Uterus (tissue), 4 donors: ENCODE results near the gene CHML. TPM values are rescaled to one million over a fixed set of nuclear protein-coding genes. Genes with fewer than 3 reads are reported as not detected.

Experiments
- DNase-seq, 2 donors: peaks; one replicate each; pipeline ENCODE4 v3.0.0-alpha.2; 2019 to 2020
- H3K27ac ChIP-seq, 2 donors: fragments of 200-600 bp; sonication (generic); 1 replicate in 1 of 2; 2 replicates in 1 of 2; pipeline ENCODE4 v1.5.1; 2016 to 2018
- H3K27me3 ChIP-seq, 2 donors: fragments of 200-600 bp; sonication (generic); one replicate each; pipeline ENCODE4 v1.5.1; 2018 to 2019; ENCODE audit warnings: control low read depth in 1 of 2
- H3K36me3 ChIP-seq, 2 donors: fragments of 200-600 bp; sonication (generic); one replicate each; pipeline ENCODE4 v1.5.1; 2019; ENCODE audit warnings: control low read depth in 1 of 2
- H3K4me1 ChIP-seq, 2 donors: fragments of 200-600 bp; sonication (generic); one replicate each; pipeline ENCODE4 v1.5.1; 2018 to 2019; ENCODE audit warnings: control low read depth in 1 of 2
- H3K4me3 ChIP-seq, 2 donors: fragments of 200-600 bp; sonication (generic); 1 replicate in 1 of 2; 2 replicates in 1 of 2; pipeline ENCODE4 v1.5.1; 2018 to 2019; ENCODE audit warnings: mild to moderate bottlenecking in 1 of 2
- H3K9me3 ChIP-seq, 2 donors: fragments of 200-600 bp; sonication (generic); one replicate each; pipeline ENCODE4 v1.5.1; 2019; ENCODE audit warnings: control low read depth in 1 of 2
- CTCF ChIP-seq, 4 experiments: fragments of 200-600 bp in 2 of 4; fragments of 450-650 bp in 2 of 4; sonication (generic) in 2 of 4; IDR thresholded peaks; one replicate each; pipeline ENCODE4 v1.5.1; 2016 to 2019; ENCODE audit warnings: antibody characterized with exemption in 4 of 4, mild to moderate bottlenecking in 2 of 4, moderate library complexity in 1 of 4
- POLR2A ChIP-seq, 2 donors: fragments of 450-650 bp; IDR thresholded peaks; one replicate each; pipeline ENCODE4 v1.6.1; 2016; ENCODE audit warnings: antibody characterized with exemption in 2 of 2, mild to moderate bottlenecking in 1 of 2, moderate library complexity in 1 of 2
- intact Hi-C: fragments of 100-400 bp; cut with DNase I; formaldehyde crosslinking; loops from one replicate; pipeline ENCODE4 v1.15.1; 2023; ENCODE audit warnings: low total_unique reads
- total RNA-seq, 4 donors: library from RNA; depleted of rRNA in 3 of 4; stranded (reverse); fragments of >200 nt in 3 of 4; gene quantifications; one replicate each; pipeline versions ENCODE4 v1.1.0 to v1.2.4, GENCODE V29; 2014 to 2023
- donor health status: DM: yes; HTN: yes; CAD: no.

The CHML gene
- total RNA-seq, 4 donors from 2014 or later: 4.9 to 34.6 (median 9.1) TPM

- Histone ChIP-seq H3K27ac (no peak overlapping the region), H3K9me3 (no peaks in the 10 kb centered on the region), H3K4me3 (no peak overlapping the region), H3K36me3 (no peaks in the 10 kb centered on the region), H3K27me3 (no peaks in the 10 kb centered on the region), H3K4me1 (no peaks in the 10 kb centered on the region)
- intact Hi-C loops: no loop called here
- no peak for DNase-seq
- TF ChIP-seq CTCF (IDR thresholded peaks at IDR 0.05) (no peak), POLR2A (IDR thresholded peaks at IDR 0.05) (no peak)
Observed at GRCh38 chr1:241645199-241645598, 5.0 kb upstream of the CHML start.

- no peak overlapping the region for H3K4me3 ChIP-seq
- DNase-seq: no peak
- H3K4me1 ChIP-seq: no peaks in the 10 kb centered on the region
- no peaks in the 10 kb centered on the region for H3K27me3 ChIP-seq
- H3K27ac ChIP-seq: no peak overlapping the region
- no peak for TF ChIP-seq POLR2A (IDR thresholded peaks at IDR 0.05)
- TF ChIP-seq CTCF (IDR thresholded peaks at IDR 0.05): no peak
- H3K9me3 ChIP-seq: no peaks in the 10 kb centered on the region
- H3K36me3 ChIP-seq: no peaks in the 10 kb centered on the region
- intact Hi-C loops: no loop called here
Observed at GRCh38 chr1:241644259-241644658, 4.1 kb upstream of the CHML start.

- Histone ChIP-seq H3K36me3 (no peaks in the 10 kb centered on the region), H3K9me3 (no peaks in the 10 kb centered on the region), H3K27ac (no peak overlapping the region), H3K27me3 (no peaks in the 10 kb centered on the region), H3K4me3 (no peak overlapping the region), H3K4me1 (no peaks in the 10 kb centered on the region)
- DNase-seq: no peak
- no peak for TF ChIP-seq CTCF (IDR thresholded peaks at IDR 0.05)
- TF ChIP-seq POLR2A (IDR thresholded peaks at IDR 0.05): no peak
- intact Hi-C loops: no loop called here
Observed at GRCh38 chr1:241642593-241642944, 2.4 kb upstream of the CHML start.

GRCh38 chr1:241641773-241642592 lies 1.8 kb upstream of the CHML start:
- no peaks in the 10 kb centered on the region for H3K4me1 ChIP-seq
- intact Hi-C loops: no loop called here
- no peaks in the 10 kb centered on the region for H3K36me3 ChIP-seq
- no peak overlapping the region for H3K27ac ChIP-seq
- no peak for DNase-seq
- no peak for TF ChIP-seq POLR2A (IDR thresholded peaks at IDR 0.05)
- TF ChIP-seq CTCF (IDR thresholded peaks at IDR 0.05): no peak
- no peak overlapping the region for H3K4me3 ChIP-seq
- no peaks in the 10 kb centered on the region for H3K9me3 ChIP-seq
- H3K27me3 ChIP-seq: no peaks in the 10 kb centered on the region

GRCh38 chr1:241640867-241641622 lies 876 bp upstream of the CHML start:
- no peaks in the 10 kb centered on the region for H3K36me3 ChIP-seq
- no peaks in the 10 kb centered on the region for H3K9me3 ChIP-seq
- DNase-seq: no peak
- peak overlapping the region in 1 of 2 donors; percentile 97 for H3K4me3 ChIP-seq
- no peaks in the 10 kb centered on the region for H3K4me1 ChIP-seq
- TF ChIP-seq POLR2A (IDR thresholded peaks at IDR 0.05) (no peak), CTCF (IDR thresholded peaks at IDR 0.05) (no peak)
- intact Hi-C loops: no loop called here
- peak overlapping the region; percentile 58 to 63 for H3K27ac ChIP-seq
- H3K27me3 ChIP-seq: no peaks in the 10 kb centered on the region
